OCI-LY1 (cell line): Measurements from ENCODE around the gene SCIMP.
"Not testable (repeated sequence)": the region's sequence is repeated elsewhere in the genome, so short reads cannot be mapped to it uniquely, and the experiment has no call there.

Experiments
- H2AFZ ChIP-seq: fragments of 200-600 bp; sonication (generic), shearing (Covaris generic); 2 replicates; pipeline ENCODE4 v1.6.0; 2014; ENCODE audit warnings: antibody characterized with exemption, mild to moderate bottlenecking, low read length
- H3F3A ChIP-seq: fragments of 200-600 bp; sonication (generic), shearing (Covaris generic); 2 replicates; pipeline ENCODE4 v1.6.0; 2014; ENCODE audit warnings: mild to moderate bottlenecking, antibody characterized with exemption, low read length, moderate library complexity; ENCODE audit not compliant: insufficient read depth
- H3K27ac ChIP-seq: fragments of 200-600 bp; sonication (generic); 2 replicates; pipeline ENCODE4 v1.5.1; 2014; ENCODE audit warnings: low read length, mixed run types, mild to moderate bottlenecking, low read depth; ENCODE audit not compliant: poor library complexity, severe bottlenecking
- H3K27me3 ChIP-seq: fragments of 200-600 bp; sonication (generic); 2 replicates; pipeline ENCODE4 v1.6.0; 2014; ENCODE audit warnings: antibody characterized with exemption, mild to moderate bottlenecking, low read length, moderate library complexity; ENCODE audit not compliant: insufficient read depth
- H3K36me3 ChIP-seq: fragments of 200-600 bp; sonication (generic); 2 replicates; pipeline ENCODE4 v1.6.1; 2014; ENCODE audit warnings: mild to moderate bottlenecking, antibody characterized with exemption, low read length, moderate library complexity, mixed read lengths; ENCODE audit not compliant: insufficient read depth
- H3K4me1 ChIP-seq: fragments of 200-600 bp; sonication (generic); 2 replicates; pipeline ENCODE4 v1.5.1; 2014; ENCODE audit warnings: mild to moderate bottlenecking, low read length, moderate library complexity; ENCODE audit not compliant: insufficient read depth, severe bottlenecking
- H3K4me2 ChIP-seq: fragments of 200-600 bp; sonication (generic), shearing (Covaris generic); 2 replicates; pipeline ENCODE4 v1.6.1; 2014; ENCODE audit warnings: low read length
- H3K4me3 ChIP-seq: fragments of 200-600 bp; sonication (generic); 2 replicates; pipeline ENCODE4 v1.5.1; 2014; ENCODE audit warnings: low read length, low read depth, mild to moderate bottlenecking, mixed read lengths; ENCODE audit not compliant: poor library complexity, severe bottlenecking
- H3K79me2 ChIP-seq: fragments of 200-600 bp; shearing (Covaris generic); 2 replicates; pipeline ENCODE4 v1.6.1; 2016; ENCODE audit warnings: mixed run types, low read length, mixed read lengths; ENCODE audit not compliant: insufficient read depth
- H3K9ac ChIP-seq: fragments of 200-600 bp; sonication (generic), shearing (Covaris generic); 2 replicates; pipeline ENCODE4 v1.6.1; 2014; ENCODE audit warnings: mild to moderate bottlenecking, low read length, mixed read lengths
- H3K9me2 ChIP-seq: fragments of 200-600 bp; sonication (generic), shearing (Covaris generic); 2 replicates; pipeline ENCODE4 v1.6.1; 2014; ENCODE audit warnings: low read depth, mild to moderate bottlenecking, low read length, mixed read lengths
- H3K9me3 ChIP-seq: fragments of 200-600 bp; shearing (Covaris generic); 2 replicates; pipeline ENCODE4 v1.6.1; 2014; ENCODE audit warnings: low read length, mixed read lengths
- H4K20me1 ChIP-seq: fragments of 200-600 bp; sonication (generic), shearing (Covaris generic); 2 replicates; pipeline ENCODE4 v1.6.0; 2016; ENCODE audit warnings: mild to moderate bottlenecking, low read length; ENCODE audit not compliant: insufficient read depth
- EZH2 ChIP-seq: fragments of 200-600 bp; sonication (generic), shearing (Covaris generic); IDR thresholded peaks from 2 replicates; pipeline ENCODE4 v1.8.0; 2017; ENCODE audit warnings: borderline replicate concordance, mixed run types, mild to moderate bottlenecking, antibody characterized with exemption, low read length, moderate library complexity, mixed read lengths
- TF ChIP-seq, protein P1 (sequence below): fragments of 200-600 bp; sonication (generic), shearing (Covaris generic); IDR thresholded peaks from 2 replicates; pipeline ENCODE4 v1.5.1; 2017; ENCODE audit warnings: mild to moderate bottlenecking, antibody characterized with exemption, low read length, moderate library complexity, mixed read lengths

SCIMP gene

DNA sequence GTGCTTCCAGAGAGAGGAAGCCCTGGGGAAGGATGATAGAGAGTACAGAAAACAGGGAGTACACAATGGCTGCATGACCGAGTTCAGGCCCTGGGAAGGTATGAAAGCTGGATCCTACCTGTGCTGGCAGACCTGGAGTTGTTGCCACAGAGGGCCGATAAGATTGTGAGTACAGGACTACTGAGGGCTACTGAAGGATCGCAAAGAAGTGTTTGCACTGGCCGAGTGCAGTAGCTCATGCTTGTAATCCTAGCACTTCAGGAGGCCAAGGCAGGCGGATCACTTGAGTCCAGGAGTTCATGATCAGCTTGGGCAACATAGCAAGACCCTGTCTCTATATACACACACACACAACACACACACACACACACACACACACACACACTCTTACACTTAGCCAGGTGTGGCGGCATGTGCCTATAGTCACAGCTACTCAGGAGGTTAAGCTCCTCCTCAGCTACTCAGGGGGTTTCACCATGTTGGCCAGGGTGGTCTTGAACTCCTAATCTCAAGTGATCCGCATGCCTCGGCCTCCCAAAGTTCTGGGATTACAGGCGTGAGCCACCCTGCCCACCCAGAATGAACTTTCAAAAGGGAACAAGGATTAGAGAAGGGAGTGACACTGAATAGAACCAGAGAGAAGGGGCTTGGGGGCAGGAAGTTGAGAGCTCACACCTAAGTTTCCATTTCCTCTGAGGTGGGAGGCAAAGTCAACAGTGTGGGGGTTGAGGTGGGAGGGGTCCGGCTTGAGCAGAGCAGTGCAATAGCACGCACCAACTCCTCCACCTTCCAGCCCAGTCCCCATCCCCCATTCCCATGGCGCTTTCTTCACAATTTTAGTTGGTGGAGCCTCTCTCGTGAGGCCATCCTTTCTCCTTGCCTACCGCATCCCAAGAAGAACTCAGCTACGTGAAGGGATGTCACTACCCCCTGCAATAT, 7.5 kb downstream of the SCIMP start:
- Histone ChIP-seq H3K4me3 (no peak overlapping the region), H3K9me2 (no peaks in the 10 kb centered on the region), H4K20me1 (no peaks in the 10 kb centered on the region), H3K4me1 (peaks cover 49% of the 10 kb centered on the region), H3K9me3 (no peaks in the 10 kb centered on the region), H3K27ac (peak overlapping the region; percentile 96), H3K27me3 (no peaks in the 10 kb centered on the region), H3K9ac (peak overlapping the region; percentile 60), H3K36me3 (no peaks in the 10 kb centered on the region), H3F3A (no peaks in the 10 kb centered on the region), H2AFZ (no peak overlapping the region), H3K79me2 (no peaks in the 10 kb centered on the region), H3K4me2 (peak overlapping the region; percentile 62)
- TF ChIP-seq, protein P1, sequence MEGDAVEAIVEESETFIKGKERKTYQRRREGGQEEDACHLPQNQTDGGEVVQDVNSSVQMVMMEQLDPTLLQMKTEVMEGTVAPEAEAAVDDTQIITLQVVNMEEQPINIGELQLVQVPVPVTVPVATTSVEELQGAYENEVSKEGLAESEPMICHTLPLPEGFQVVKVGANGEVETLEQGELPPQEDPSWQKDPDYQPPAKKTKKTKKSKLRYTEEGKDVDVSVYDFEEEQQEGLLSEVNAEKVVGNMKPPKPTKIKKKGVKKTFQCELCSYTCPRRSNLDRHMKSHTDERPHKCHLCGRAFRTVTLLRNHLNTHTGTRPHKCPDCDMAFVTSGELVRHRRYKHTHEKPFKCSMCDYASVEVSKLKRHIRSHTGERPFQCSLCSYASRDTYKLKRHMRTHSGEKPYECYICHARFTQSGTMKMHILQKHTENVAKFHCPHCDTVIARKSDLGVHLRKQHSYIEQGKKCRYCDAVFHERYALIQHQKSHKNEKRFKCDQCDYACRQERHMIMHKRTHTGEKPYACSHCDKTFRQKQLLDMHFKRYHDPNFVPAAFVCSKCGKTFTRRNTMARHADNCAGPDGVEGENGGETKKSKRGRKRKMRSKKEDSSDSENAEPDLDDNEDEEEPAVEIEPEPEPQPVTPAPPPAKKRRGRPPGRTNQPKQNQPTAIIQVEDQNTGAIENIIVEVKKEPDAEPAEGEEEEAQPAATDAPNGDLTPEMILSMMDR, result no peak
- no peak for TF ChIP-seq EZH2

DNA sequence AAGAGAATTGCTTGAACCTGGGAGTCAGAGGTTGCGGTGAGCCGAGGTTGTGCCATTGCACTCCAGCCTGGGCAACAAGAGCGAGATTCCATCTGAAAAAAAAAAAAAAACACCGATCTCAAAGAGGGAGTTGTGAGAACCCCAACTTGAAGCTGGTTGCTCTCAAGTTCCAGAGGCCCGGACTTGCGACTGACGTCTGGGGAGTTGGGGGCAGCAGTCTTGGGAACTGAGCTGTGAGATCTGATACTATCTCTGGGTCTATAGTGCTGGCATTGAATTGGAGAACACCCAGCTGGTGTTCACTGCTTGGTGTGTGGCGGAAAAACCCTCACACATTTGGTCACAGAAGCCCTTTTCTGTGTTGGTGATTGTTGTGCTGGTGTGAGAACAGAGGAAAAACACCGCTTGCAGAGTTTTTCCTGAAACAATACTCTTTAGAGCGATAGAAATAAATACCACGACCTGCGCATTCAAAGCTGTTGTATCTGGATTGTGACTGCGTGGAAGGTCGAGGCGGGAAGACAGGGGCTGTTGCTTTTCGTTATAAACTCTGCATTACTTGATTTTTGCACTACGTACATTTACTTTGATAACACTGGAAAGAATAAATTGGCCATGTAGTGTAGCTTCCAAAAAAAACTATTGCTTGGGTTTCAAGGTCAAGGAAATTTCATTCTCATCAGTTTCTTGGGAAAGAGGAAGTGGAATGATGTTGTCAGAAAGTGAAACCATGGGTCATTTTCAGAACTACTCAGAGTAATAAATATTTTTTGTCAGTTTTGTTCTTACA, 8.8 kb downstream of the SCIMP start:
- Histone ChIP-seq H4K20me1 (no peaks in the 10 kb centered on the region), H3K9me2 (no peaks in the 10 kb centered on the region), H3K4me3 (peak overlapping the region; percentile 26), H3F3A (no peaks in the 10 kb centered on the region), H3K9me3 (no peaks in the 10 kb centered on the region), H3K79me2 (no peaks in the 10 kb centered on the region), H3K9ac (peak overlapping the region; percentile 50), H3K4me1 (peaks cover 57% of the 10 kb centered on the region), H3K27ac (peak overlapping the region; percentile 96), H3K36me3 (no peaks in the 10 kb centered on the region), H3K27me3 (no peaks in the 10 kb centered on the region), H2AFZ (no peak overlapping the region), H3K4me2 (peak overlapping the region; percentile 62)
- TF ChIP-seq, protein P1, result no peak
- TF ChIP-seq EZH2, result no peak

DNA sequence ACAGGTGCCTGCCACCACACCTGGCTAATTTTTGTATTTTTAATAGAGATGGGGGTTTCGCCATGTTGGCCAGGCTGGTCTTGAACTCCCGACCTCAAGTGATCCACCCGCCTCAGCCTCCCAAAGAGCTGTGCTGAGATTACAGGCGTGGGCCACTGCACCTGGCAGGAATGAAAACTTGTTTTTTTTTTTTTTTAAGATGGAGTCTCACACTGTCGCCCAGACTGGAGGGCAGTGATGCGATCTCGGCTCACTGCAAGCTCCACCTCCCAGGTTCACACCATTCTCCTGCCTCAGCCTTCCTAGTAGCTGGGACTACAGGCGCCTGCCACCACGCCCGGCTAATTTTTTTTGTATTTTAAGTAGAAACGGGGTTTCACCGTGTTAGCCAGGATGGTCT, 12.7 kb downstream of the SCIMP start:
- H3K4me3 ChIP-seq, H3K9me3 ChIP-seq, H4K20me1 ChIP-seq, H3K36me3 ChIP-seq, H3K9ac ChIP-seq, H3K9me2 ChIP-seq, H3F3A ChIP-seq, H2AFZ ChIP-seq, H3K79me2 ChIP-seq, H3K27me3 ChIP-seq: not testable (repeated sequence)
- H3K4me2 ChIP-seq, result peak overlapping the region; percentile 38
- H3K4me1 ChIP-seq, result peaks cover 45% of the 10 kb centered on the region
- peak overlapping the region; percentile 85 for H3K27ac ChIP-seq
